Ovary (tissue), 3 donors: Measurements from ENCODE around the gene KYAT1.
A peak's percentile ranks its signal among the peaks of the same experiment; 100 is the strongest.

ENCODE experiments used
- EP300 ChIP-seq: sonication (generic); formaldehyde crosslinking; IDR thresholded peaks from one replicate; pipeline ENCODE4 v1.6.1; 2017; ENCODE audit warnings: antibody characterized with exemption
- POLR2A ChIP-seq: fragments of 450-650 bp; IDR thresholded peaks from one replicate; pipeline ENCODE4 v1.6.1; 2017; ENCODE audit warnings: antibody characterized with exemption, mild to moderate bottlenecking, moderate library complexity
- TF ChIP-seq, protein P1 (sequence below), 3 donors: fragments of 450-650 bp in 2 of 3; fragments of 200-600 bp in 1 of 3; IDR thresholded peaks; one replicate each; pipeline versions ENCODE4 v1.5.1 to v1.8.0; 2016 to 2022; ENCODE audit warnings: antibody characterized with exemption in 3 of 3, mild to moderate bottlenecking in 1 of 3
- donor health status: DM: no; HTN: no; CAD: no.

DNA sequence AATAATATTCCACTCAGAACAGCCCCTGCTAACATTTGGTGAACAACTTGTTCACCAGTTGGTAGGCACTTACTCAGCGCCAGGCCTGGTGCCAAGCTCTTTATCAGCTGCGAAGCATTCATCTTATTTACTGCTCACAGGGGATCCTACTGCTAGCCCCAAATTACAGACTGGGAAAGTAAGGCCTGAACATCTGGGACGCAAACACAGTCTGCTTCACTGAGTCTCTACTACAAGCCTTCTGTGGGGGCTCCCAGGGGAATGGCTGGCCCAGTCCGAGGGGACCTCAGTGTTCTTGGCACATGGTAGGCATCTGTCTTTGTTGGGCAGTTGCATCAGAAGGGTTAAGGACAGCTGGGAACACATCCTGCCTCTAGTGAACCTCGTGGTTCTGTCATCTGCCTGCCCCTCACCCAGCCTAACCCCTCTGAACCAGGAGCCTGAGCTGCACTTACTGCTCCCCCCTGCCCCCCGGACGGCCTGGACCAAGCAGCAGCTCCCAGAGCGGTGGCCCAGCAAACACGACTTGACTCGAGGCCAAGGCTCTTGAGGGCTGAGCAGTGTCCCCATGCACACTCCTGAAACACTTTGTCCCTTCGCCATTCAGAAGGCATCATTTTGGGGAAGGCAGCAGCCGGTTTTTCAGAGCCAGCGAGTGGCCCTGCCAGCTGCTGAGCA, 38.8 kb upstream of the KYAT1 start, which contains the start of gene PHYHD1:
- TF ChIP-seq, protein P1, sequence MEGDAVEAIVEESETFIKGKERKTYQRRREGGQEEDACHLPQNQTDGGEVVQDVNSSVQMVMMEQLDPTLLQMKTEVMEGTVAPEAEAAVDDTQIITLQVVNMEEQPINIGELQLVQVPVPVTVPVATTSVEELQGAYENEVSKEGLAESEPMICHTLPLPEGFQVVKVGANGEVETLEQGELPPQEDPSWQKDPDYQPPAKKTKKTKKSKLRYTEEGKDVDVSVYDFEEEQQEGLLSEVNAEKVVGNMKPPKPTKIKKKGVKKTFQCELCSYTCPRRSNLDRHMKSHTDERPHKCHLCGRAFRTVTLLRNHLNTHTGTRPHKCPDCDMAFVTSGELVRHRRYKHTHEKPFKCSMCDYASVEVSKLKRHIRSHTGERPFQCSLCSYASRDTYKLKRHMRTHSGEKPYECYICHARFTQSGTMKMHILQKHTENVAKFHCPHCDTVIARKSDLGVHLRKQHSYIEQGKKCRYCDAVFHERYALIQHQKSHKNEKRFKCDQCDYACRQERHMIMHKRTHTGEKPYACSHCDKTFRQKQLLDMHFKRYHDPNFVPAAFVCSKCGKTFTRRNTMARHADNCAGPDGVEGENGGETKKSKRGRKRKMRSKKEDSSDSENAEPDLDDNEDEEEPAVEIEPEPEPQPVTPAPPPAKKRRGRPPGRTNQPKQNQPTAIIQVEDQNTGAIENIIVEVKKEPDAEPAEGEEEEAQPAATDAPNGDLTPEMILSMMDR (IDR thresholded peaks at IDR 0.05), result no peak
- TF ChIP-seq POLR2A, result no peak
- peak; percentile 67 for TF ChIP-seq EP300
